Neuronal stem cell (in vitro differentiated cells): ENCODE measurements around the gene CDK5.

Experiments used
- DNase-seq: peaks from one replicate; pipeline ENCODE4 v3.0.0-alpha.2; 2013; ENCODE audit warnings: low spot score
- H2AFZ ChIP-seq: one replicate; pipeline ENCODE4 v1.6.1; 2013; ENCODE audit warnings: mild to moderate bottlenecking, low read length, inconsistent platforms
- H2AK5ac ChIP-seq: 2 replicates; pipeline ENCODE4 v1.6.1; 2013; ENCODE audit warnings: low read depth, mild to moderate bottlenecking, inconsistent platforms, low read length, moderate library complexity, mixed read lengths
- H2BK120ac ChIP-seq: 2 replicates; pipeline ENCODE4 v1.6.1; 2013; ENCODE audit warnings: low read depth, mild to moderate bottlenecking, inconsistent platforms, low read length, moderate library complexity, mixed read lengths
- H2BK12ac ChIP-seq: one replicate; pipeline ENCODE4 v1.6.1; 2013; ENCODE audit warnings: low read length, inconsistent platforms
- H2BK15ac ChIP-seq: 2 replicates; pipeline ENCODE4 v1.6.1; 2013; ENCODE audit warnings: mild to moderate bottlenecking, low read length, inconsistent platforms, mixed read lengths
- H2BK5ac ChIP-seq: one replicate; pipeline ENCODE4 v1.6.1; 2013; ENCODE audit warnings: inconsistent platforms, mild to moderate bottlenecking, low read length, moderate library complexity
- H3K14ac ChIP-seq: one replicate; pipeline ENCODE4 v1.6.1; 2013; ENCODE audit warnings: low read length, inconsistent platforms
- H3K18ac ChIP-seq: 2 replicates; pipeline ENCODE4 v1.6.1; 2013; ENCODE audit warnings: low read length, inconsistent platforms
- H3K23ac ChIP-seq: 2 replicates; pipeline ENCODE4 v1.6.1; 2013; ENCODE audit warnings: low read depth, mild to moderate bottlenecking, mixed read lengths, low read length, inconsistent platforms; ENCODE audit not compliant: poor library complexity
- H3K27ac ChIP-seq: replicated peaks from 3 replicates; pipeline ENCODE4 v1.5.1; 2013; ENCODE audit warnings: low read length, inconsistent platforms
- H3K27me3 ChIP-seq, 3 experiments: 2 replicates each; pipeline ENCODE4 v1.6.1; 2013; ENCODE audit warnings: low read length in 3 of 3, mild to moderate bottlenecking in 2 of 3, inconsistent platforms in 1 of 3, low read depth in 1 of 3, mixed read lengths in 1 of 3, moderate library complexity in 1 of 3; ENCODE audit not compliant: control insufficient read depth in 3 of 3, insufficient read depth in 3 of 3
- H3K36me3 ChIP-seq, 2 donors: replicated peaks in 1 of 2; 2 replicates each; pipeline ENCODE4 v1.6.1; 2013; ENCODE audit warnings: low read length in 2 of 2; ENCODE audit not compliant: control insufficient read depth in 2 of 2, insufficient read depth in 2 of 2
- H3K4ac ChIP-seq: 2 replicates; pipeline ENCODE4 v1.6.1; 2013; ENCODE audit warnings: inconsistent platforms, mild to moderate bottlenecking, low read length, moderate library complexity
- H3K4me1 ChIP-seq, 2 donors: 1 replicate in 1 of 2; 2 replicates in 1 of 2; pipeline ENCODE4 v1.6.1; 2013; ENCODE audit warnings: low read length in 2 of 2, low read depth in 1 of 2; ENCODE audit not compliant: control insufficient read depth in 2 of 2, insufficient read depth in 1 of 2
- H3K4me2 ChIP-seq: one replicate; pipeline ENCODE4 v1.6.1; 2013; ENCODE audit warnings: mild to moderate bottlenecking, low read length, inconsistent platforms; ENCODE audit not compliant: insufficient read depth, poor library complexity, severe bottlenecking
- H3K4me3 ChIP-seq, 2 donors: 2 replicates each; pipeline ENCODE4 v1.5.1; 2013; ENCODE audit warnings: low read length in 2 of 2, mild to moderate bottlenecking in 2 of 2, inconsistent platforms in 1 of 2, moderate library complexity in 1 of 2
- H3K79me1 ChIP-seq: one replicate; pipeline ENCODE4 v1.6.1; 2013; ENCODE audit warnings: low read depth, mild to moderate bottlenecking, inconsistent platforms, low read length, moderate library complexity
- H3K9ac ChIP-seq: one replicate; pipeline ENCODE4 v1.6.1; 2013; ENCODE audit warnings: mild to moderate bottlenecking, low read depth, low read length, inconsistent platforms; ENCODE audit not compliant: poor library complexity
- H3K9me3 ChIP-seq, 2 donors: replicated peaks in 1 of 2; 2 replicates each; pipeline versions ENCODE3 to v1.6.1; 2013; ENCODE audit warnings: low read length in 2 of 2, mild to moderate bottlenecking in 2 of 2, inconsistent platforms in 1 of 2, low read depth in 1 of 2, mixed read lengths in 1 of 2, moderate library complexity in 1 of 2; ENCODE audit not compliant: control insufficient read depth in 2 of 2, insufficient read depth in 1 of 2
- H4K8ac ChIP-seq: one replicate; pipeline ENCODE4 v1.6.1; 2013; ENCODE audit warnings: low read depth, mild to moderate bottlenecking, inconsistent platforms, low read length, moderate library complexity
- H4K91ac ChIP-seq: one replicate; pipeline ENCODE4 v1.6.1; 2013; ENCODE audit warnings: low read length, low read depth, mild to moderate bottlenecking, inconsistent platforms; ENCODE audit not compliant: poor library complexity
- WGBS, 2 donors: extraction: QIAGEN DNeasy Blood & Tissue Kit; methylation state at CpG; one replicate each; pipeline ENCODE4 v1.1.7; 2013; ENCODE audit warnings: missing lambda C conversion rate in 2 of 2, mixed read lengths in 1 of 2; ENCODE audit not compliant: insufficient read length in 2 of 2, insufficient replicate concordance in 1 of 2; ENCODE audit errors: extremely low coverage in 2 of 2; 5-methylcytosine and 5-hydroxymethylcytosine counted together

CDK5 gene

DNA sequence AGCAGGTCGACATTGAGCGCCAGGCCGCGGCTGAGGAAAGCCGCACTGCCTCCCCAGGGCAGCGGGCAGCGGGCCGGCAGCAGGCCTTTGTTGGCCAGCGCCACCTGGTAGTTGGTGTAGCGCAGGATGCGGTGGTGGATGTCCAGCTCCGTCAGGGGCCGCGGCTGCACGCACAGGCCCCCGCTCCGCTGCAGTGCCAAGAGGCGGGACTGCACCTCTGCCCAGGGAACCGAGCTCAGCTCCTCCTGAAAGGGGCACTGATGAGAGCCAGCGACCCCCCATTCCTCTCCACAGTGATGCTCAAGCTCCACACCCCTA, 38.6 kb downstream of the CDK5 start:
- peaks cover 25 to 33% of the 10 kb centered on the region in 2 donors for H3K4me1 ChIP-seq
- no peak overlapping the region for H4K91ac ChIP-seq
- H2BK12ac ChIP-seq: peak overlapping the region; percentile 95
- H4K8ac ChIP-seq: no peak overlapping the region
- no peak overlapping the region for H3K4me2 ChIP-seq
- peak overlapping the region; percentile 70 for H3K4ac ChIP-seq
- H2AFZ ChIP-seq: no peak overlapping the region
- H3K9me3 ChIP-seq: peaks cover 0 to 2% of the 10 kb centered on the region in 2 donors
- H3K27ac ChIP-seq: no peak overlapping the region
- H3K27me3 ChIP-seq: peaks cover 0 to 18% (median 0%) of the 10 kb centered on the region in 3 experiments
- no CpG with 5 or more reads among the region's 20 CpGs for WGBS, 2 donors
- peak overlapping the region; percentile 99 for H3K14ac ChIP-seq
- DNase-seq: no peak
- H3K9ac ChIP-seq: peak overlapping the region; percentile 79
- H2BK5ac ChIP-seq: peak overlapping the region; percentile 63
- H3K79me1 ChIP-seq: peaks cover 2% of the 10 kb centered on the region
- no peak overlapping the region for H3K23ac ChIP-seq
- peak overlapping the region in 1 of 2 donors; percentile 65 for H3K4me3 ChIP-seq
- H3K36me3 ChIP-seq: peaks cover 0 to 2% of the 10 kb centered on the region in 2 donors
- peak overlapping the region; percentile 100 for H2AK5ac ChIP-seq
- peak overlapping the region; percentile 99 for H3K18ac ChIP-seq
- H2BK120ac ChIP-seq: no peak overlapping the region
- peak overlapping the region; percentile 97 for H2BK15ac ChIP-seq

DNA sequence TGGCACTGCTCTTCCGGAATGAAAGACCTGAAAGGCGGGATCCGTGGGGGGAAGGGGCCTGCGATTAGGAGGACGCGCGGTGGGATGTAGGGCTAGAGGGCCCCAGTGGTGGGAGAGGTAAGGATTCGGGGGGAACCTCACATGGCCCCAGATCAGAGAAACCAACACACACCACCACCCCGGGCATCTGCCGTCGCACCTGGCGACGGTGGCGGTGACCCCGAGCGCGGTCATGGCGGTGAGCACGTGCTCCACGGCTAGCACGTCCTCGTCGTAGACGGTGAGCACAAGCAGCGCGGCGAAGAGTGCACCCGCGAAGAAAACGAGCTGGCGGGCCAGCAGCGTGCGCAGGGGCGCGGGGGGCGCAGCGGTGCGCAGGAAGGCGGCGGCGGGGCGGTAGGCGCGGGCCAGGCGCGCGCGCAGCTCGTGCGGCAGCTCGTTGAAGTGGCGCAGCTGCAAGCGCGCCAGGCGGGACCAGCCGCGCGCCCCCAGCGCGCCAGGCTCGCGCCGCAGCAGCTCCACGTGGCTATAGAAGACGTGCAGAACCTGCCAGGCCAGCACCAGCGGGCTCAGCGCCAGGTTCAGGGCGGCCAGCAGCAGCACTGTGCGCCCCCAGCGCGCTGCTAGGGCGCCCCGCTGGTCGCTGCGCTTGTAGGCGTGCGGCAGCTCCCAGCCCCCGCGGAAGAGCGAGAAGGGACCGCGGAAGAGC, 39.1 kb downstream of the CDK5 start:
- H3K79me1 ChIP-seq: peaks cover 2% of the 10 kb centered on the region
- H2AK5ac ChIP-seq: peak overlapping the region; percentile 100
- peak overlapping the region; percentile 98 for H3K23ac ChIP-seq
- H3K36me3 ChIP-seq: peaks cover 0 to 5% of the 10 kb centered on the region in 2 donors
- H4K8ac ChIP-seq: peak overlapping the region; percentile 26
- H3K4me3 ChIP-seq: peak overlapping the region; percentile 41 to 65
- H2BK15ac ChIP-seq: peak overlapping the region; percentile 97
- H2BK120ac ChIP-seq: peak overlapping the region; percentile 69
- DNase-seq: no peak
- H2BK5ac ChIP-seq: peak overlapping the region; percentile 63
- no CpG with 5 or more reads among the region's 82 CpGs for WGBS, 2 donors
- peak overlapping the region; percentile 99 for H2BK12ac ChIP-seq
- peak overlapping the region; percentile 22 for H4K91ac ChIP-seq
- H2AFZ ChIP-seq: peak overlapping the region; percentile 94
- peak overlapping the region; percentile 79 for H3K9ac ChIP-seq
- H3K14ac ChIP-seq: peak overlapping the region; percentile 99
- H3K4me1 ChIP-seq: peaks cover 25 to 36% of the 10 kb centered on the region in 2 donors
- H3K27ac ChIP-seq: no peak overlapping the region
- H3K9me3 ChIP-seq: peaks cover 0 to 2% of the 10 kb centered on the region in 2 donors
- peak overlapping the region; percentile 52 for H3K4me2 ChIP-seq
- H3K18ac ChIP-seq: peak overlapping the region; percentile 99
- peak overlapping the region; percentile 70 for H3K4ac ChIP-seq
- peaks cover 0 to 18% (median 0%) of the 10 kb centered on the region in 3 experiments for H3K27me3 ChIP-seq

DNA sequence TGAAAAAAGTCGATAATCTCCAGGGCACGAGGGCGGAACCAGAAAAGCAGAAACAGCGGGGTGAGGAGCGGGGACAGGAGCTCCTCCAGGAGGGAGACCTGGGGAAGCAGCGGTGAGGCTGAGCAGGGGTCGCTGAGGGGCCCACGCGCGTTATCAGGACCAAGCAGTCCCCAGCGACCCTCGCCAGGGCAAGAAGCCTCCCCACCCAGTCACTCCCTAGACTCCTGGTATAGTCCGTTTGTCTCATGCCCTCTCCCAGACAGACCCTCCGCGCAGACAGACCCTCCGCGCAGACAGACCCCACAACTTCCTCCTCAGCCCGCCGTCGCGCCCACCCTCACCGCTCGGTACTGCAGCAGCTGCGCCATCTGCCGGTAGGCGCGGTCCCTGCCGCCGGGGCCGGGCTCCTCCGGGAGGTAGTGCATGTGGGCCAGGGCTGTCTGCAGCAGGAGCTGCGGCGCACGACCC, 39.7 kb downstream of the CDK5 start:
- Histone ChIP-seq H3K9me3 (peaks cover 0 to 2% of the 10 kb centered on the region in 2 donors), H2AFZ (peak overlapping the region; percentile 94), H3K27me3 (peaks cover 0 to 18% (median 0%) of the 10 kb centered on the region in 3 experiments), H2AK5ac (peak overlapping the region; percentile 100), H3K4ac (no peak overlapping the region), H4K8ac (peak overlapping the region; percentile 56), H3K23ac (peak overlapping the region; percentile 98), H3K18ac (peak overlapping the region; percentile 99), H3K14ac (no peak overlapping the region), H3K4me2 (peak overlapping the region; percentile 52), H3K4me1 (peaks cover 27 to 39% of the 10 kb centered on the region in 2 donors), H2BK5ac (peak overlapping the region; percentile 63), H2BK120ac (peak overlapping the region; percentile 69), H3K27ac (no peak overlapping the region), H2BK15ac (peak overlapping the region; percentile 97), H3K4me3 (peak overlapping the region; percentile 41 to 66), H3K9ac (peak overlapping the region; percentile 85), H4K91ac (no peak overlapping the region), H3K79me1 (peaks cover 1% of the 10 kb centered on the region), H3K36me3 (peaks cover 0 to 5% of the 10 kb centered on the region in 2 donors), H2BK12ac (peak overlapping the region; percentile 99)
- WGBS, 2 donors: no CpG with 5 or more reads among the region's 34 CpGs
- DNase-seq: peak; percentile 79

DNA sequence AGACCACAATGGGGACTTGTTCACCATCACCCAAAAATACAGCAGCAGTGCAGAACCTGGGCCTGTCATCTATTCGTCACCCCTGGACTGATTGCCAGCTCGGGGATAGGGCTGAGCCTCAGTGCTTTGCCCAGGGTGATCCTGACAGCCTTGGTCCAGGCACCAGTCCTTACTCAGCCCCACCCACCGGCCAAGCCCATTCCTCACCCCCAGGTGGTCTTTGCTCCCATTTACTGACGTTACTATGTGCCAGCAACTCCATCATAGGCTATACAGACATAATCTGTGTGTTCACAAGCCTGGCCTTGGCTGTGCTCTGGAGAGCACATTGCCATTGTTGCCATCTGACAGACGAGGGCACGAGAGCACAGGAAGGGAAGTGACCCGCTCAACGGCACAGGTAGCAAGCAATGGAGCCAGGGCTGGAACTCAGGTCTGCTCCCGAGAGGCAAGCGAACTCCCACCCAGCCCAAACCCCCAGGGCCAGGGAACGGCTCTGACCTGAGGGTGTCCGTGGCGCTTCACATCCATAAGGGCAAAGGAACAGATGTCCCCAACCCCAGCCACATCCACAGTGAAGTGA, 40.2 kb downstream of the CDK5 start:
- H3K79me1 ChIP-seq: peaks cover 2% of the 10 kb centered on the region
- H3K27ac ChIP-seq: no peak overlapping the region
- H2AFZ ChIP-seq: peak overlapping the region; percentile 94
- DNase-seq: no peak
- peak overlapping the region; percentile 85 for H3K9ac ChIP-seq
- no peak overlapping the region for H4K91ac ChIP-seq
- H2BK5ac ChIP-seq: peak overlapping the region; percentile 63
- H3K4me3 ChIP-seq: peak overlapping the region; percentile 41 to 66
- peak overlapping the region; percentile 97 for H2AK5ac ChIP-seq
- no peak overlapping the region for H3K4ac ChIP-seq
- peaks cover 28 to 42% of the 10 kb centered on the region in 2 donors for H3K4me1 ChIP-seq
- peak overlapping the region; percentile 57 for H2BK15ac ChIP-seq
- peak overlapping the region; percentile 48 for H3K4me2 ChIP-seq
- peak overlapping the region; percentile 98 for H3K23ac ChIP-seq
- H3K27me3 ChIP-seq: peaks cover 0 to 18% (median 0%) of the 10 kb centered on the region in 3 experiments
- peaks cover 0 to 5% of the 10 kb centered on the region in 2 donors for H3K36me3 ChIP-seq
- no CpG with 5 or more reads among the region's 13 CpGs for WGBS, 2 donors
- H2BK120ac ChIP-seq: peak overlapping the region; percentile 69
- peak overlapping the region; percentile 94 for H3K18ac ChIP-seq
- H3K9me3 ChIP-seq: peaks cover 0 to 2% of the 10 kb centered on the region in 2 donors
- H2BK12ac ChIP-seq: peak overlapping the region; percentile 96
- peak overlapping the region; percentile 56 for H4K8ac ChIP-seq
- H3K14ac ChIP-seq: no peak overlapping the region
